Astrocyte (in vitro differentiated cells and primary cell): ENCODE data around the gene TEX13C. TPM values are rescaled to one million over a fixed set of nuclear protein-coding genes. Genes with fewer than 3 reads are reported as not detected.

Experiments used
- DNase-seq: peaks from one replicate; pipeline ENCODE4 v3.0.0-alpha.2; 2010; ENCODE audit warnings: low read depth
- FAIRE-seq: peaks from 2 replicates; lab custom pipeline; 2011; peaks lifted over from hg19 to GRCh38; lab: Jason Lieb, UNC
- H2AFZ ChIP-seq: 2 replicates; pipeline ENCODE4 v1.6.0; 2012; ENCODE audit warnings: low read depth, low read length, inconsistent platforms
- H3K27ac ChIP-seq: 2 replicates; pipeline ENCODE4 v1.5.1; 2011; ENCODE audit warnings: low read depth, low read length, inconsistent platforms
- H3K27me3 ChIP-seq: 2 replicates; pipeline ENCODE4 v1.6.0; 2011; ENCODE audit warnings: low read length, inconsistent platforms; ENCODE audit not compliant: insufficient read depth
- H3K36me3 ChIP-seq: 2 replicates; pipeline ENCODE4 v1.5.1; 2011; ENCODE audit warnings: low read length, inconsistent platforms; ENCODE audit not compliant: insufficient read depth
- H3K4me1 ChIP-seq: 2 replicates; pipeline ENCODE4 v1.5.1; 2011; ENCODE audit warnings: low read length, inconsistent platforms; ENCODE audit not compliant: insufficient read depth
- H3K4me2 ChIP-seq: 2 replicates; pipeline ENCODE4 v1.6.0; 2012; ENCODE audit warnings: low read length, inconsistent platforms
- H3K4me3 ChIP-seq: 2 replicates; pipeline ENCODE4 v1.5.1; 2011; ENCODE audit warnings: low read depth, mild to moderate bottlenecking, low read length, inconsistent platforms; ENCODE audit not compliant: insufficient read depth
- H3K79me2 ChIP-seq: 2 replicates; pipeline ENCODE4 v1.6.0; 2012; ENCODE audit warnings: mild to moderate bottlenecking, low read length, inconsistent platforms; ENCODE audit not compliant: insufficient read depth
- H3K9ac ChIP-seq: 2 replicates; pipeline ENCODE4 v1.6.0; 2012; ENCODE audit warnings: mild to moderate bottlenecking, low read length, inconsistent platforms
- H3K9me3 ChIP-seq: 2 replicates; pipeline ENCODE4 v1.5.1; 2012; ENCODE audit warnings: low read depth, mild to moderate bottlenecking, low read length, inconsistent platforms; ENCODE audit not compliant: insufficient read depth
- H4K20me1 ChIP-seq: 2 replicates; pipeline ENCODE4 v1.6.0; 2012; ENCODE audit warnings: low read length, inconsistent platforms; ENCODE audit not compliant: insufficient read depth
- H3K27ac Mint-ChIP-seq: one replicate; pipeline ENCODE4 v1.8.0; 2021; ENCODE audit warnings: mild to moderate bottlenecking, mixed read lengths; ENCODE audit not compliant: unreplicated experiment
- H3K27me3 Mint-ChIP-seq: one replicate; pipeline ENCODE4 v1.8.0; 2021; ENCODE audit warnings: low read depth, mixed read lengths; ENCODE audit not compliant: unreplicated experiment
- H3K36me3 Mint-ChIP-seq: one replicate; pipeline ENCODE4 v1.8.0; 2021; ENCODE audit warnings: low read depth, mixed read lengths; ENCODE audit not compliant: unreplicated experiment
- H3K4me1 Mint-ChIP-seq: one replicate; pipeline ENCODE4 v1.8.0; 2021; ENCODE audit warnings: low read depth, mixed read lengths; ENCODE audit not compliant: unreplicated experiment
- H3K4me3 Mint-ChIP-seq: one replicate; pipeline ENCODE4 v1.8.0; 2021; ENCODE audit warnings: mild to moderate bottlenecking, moderate library complexity, mixed read lengths; ENCODE audit not compliant: unreplicated experiment
- H3K9me3 Mint-ChIP-seq: one replicate; pipeline ENCODE4 v1.8.0; 2021; ENCODE audit warnings: mild to moderate bottlenecking, mixed read lengths; ENCODE audit not compliant: unreplicated experiment
- CTCF ChIP-seq: IDR thresholded peaks from 2 replicates; pipeline ENCODE4 v1.5.1; 2011; ENCODE audit warnings: low read depth, mild to moderate bottlenecking, inconsistent platforms, low read length, moderate library complexity; ENCODE audit not compliant: insufficient read depth
- EZH2 ChIP-seq: IDR thresholded peaks from 2 replicates; pipeline ENCODE4 v1.6.1; 2012; ENCODE audit warnings: mild to moderate bottlenecking, low read length, inconsistent platforms; ENCODE audit not compliant: insufficient read depth
- total RNA-seq: library from RNA; stranded (reverse); gene quantifications from 2 replicates; pipeline ENCODE4 v1.2.1, GENCODE V29; 2021

The TEX13C gene
- total RNA-seq, 1 donor from 2014 or later = not detected

DNA sequence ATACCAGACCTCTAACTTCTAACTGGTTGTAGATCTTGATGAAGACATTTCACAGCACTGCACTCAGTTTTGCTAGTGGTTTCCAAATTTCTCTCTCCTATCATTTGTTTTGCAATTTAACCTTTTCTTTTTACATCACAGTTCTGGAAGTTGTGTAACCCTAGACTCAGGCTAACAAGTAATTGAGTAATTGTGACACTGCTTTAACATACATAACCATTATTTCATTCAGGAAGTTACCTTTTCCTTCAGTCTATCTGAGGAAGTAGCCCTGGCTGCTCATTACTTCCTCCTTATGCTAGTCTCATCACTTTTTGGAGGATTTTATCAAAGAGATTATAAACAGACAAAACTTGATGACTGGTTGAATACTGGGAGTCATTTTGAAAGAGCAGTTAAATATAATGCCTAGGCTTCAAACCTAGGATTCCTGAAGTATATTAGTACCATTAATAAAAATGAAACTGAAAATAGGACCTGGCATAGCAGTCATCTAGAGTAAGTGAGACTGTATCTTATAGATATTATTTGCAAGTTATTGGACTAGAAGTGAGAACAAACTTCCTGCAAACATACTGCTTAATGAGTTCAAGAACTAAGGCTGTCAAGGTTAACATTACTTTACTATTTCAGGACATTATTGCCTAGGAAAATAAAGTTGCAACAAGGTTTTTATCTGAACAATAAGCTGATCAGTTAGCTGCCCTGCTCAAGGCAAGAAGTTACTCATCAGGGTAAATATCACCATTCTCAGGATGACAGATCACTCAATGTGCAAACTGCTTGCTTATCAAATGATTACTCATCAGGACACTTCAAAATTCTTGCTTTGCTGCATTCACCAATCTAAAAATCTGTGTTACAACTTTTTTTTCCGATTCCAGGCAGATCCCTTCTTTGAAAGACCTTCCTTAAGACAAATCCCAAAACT, 25.6 kb upstream of the TEX13C start:
- no peaks in the 10 kb centered on the region for H4K20me1 ChIP-seq
- no peaks in the 10 kb centered on the region for H3K36me3 Mint-ChIP-seq
- H3K27ac Mint-ChIP-seq = no peak overlapping the region
- no peak overlapping the region for H3K4me2 ChIP-seq
- peaks cover 10% of the 10 kb centered on the region for H3K4me1 Mint-ChIP-seq
- H3K27me3 ChIP-seq = no peaks in the 10 kb centered on the region
- no peaks in the 10 kb centered on the region for H3K4me1 ChIP-seq
- DNase-seq (no peak), FAIRE-seq (peak; percentile 79)
- H3K4me3 Mint-ChIP-seq = no peak overlapping the region
- no peak overlapping the region for H3K9ac ChIP-seq
- no peaks in the 10 kb centered on the region for H3K79me2 ChIP-seq
- no peaks in the 10 kb centered on the region for H3K9me3 Mint-ChIP-seq
- H3K27me3 Mint-ChIP-seq = no peaks in the 10 kb centered on the region
- no peak overlapping the region for H3K4me3 ChIP-seq
- no peaks in the 10 kb centered on the region for H3K9me3 ChIP-seq
- no peak overlapping the region for H3K27ac ChIP-seq
- H2AFZ ChIP-seq = no peak overlapping the region
- TF ChIP-seq CTCF = no peak
- TF ChIP-seq EZH2 = no peak
- no peaks in the 10 kb centered on the region for H3K36me3 ChIP-seq

DNA sequence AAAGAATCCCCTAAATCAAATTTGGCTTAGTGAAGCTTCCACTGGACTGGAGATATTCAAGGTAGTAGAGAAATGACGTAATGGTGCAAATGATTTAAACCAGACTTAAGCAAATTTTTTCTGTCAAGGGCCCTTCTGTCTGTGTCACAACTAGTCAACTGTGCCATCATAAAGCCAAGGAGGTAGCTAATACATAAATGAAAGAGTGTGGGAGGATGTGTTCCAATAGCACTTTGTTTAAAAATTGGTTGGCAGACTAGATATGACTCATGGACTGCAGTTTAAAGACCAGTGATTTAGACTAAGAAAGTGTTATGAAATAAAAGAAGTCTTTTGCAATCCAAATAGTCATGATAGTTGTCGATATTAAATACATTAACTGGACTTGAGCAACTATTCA, 24.3 kb upstream of the TEX13C start:
- no peak overlapping the region for H3K4me3 ChIP-seq
- DNase-seq (no peak), FAIRE-seq (no peak)
- no peaks in the 10 kb centered on the region for H3K27me3 ChIP-seq
- H3K36me3 ChIP-seq = no peaks in the 10 kb centered on the region
- Mint-ChIP-seq H3K27me3 (no peaks in the 10 kb centered on the region), H3K36me3 (no peaks in the 10 kb centered on the region), H3K9me3 (no peaks in the 10 kb centered on the region), H3K4me3 (no peak overlapping the region), H3K27ac (no peak overlapping the region), H3K4me1 (peaks cover 10% of the 10 kb centered on the region)
- no peaks in the 10 kb centered on the region for H4K20me1 ChIP-seq
- H3K27ac ChIP-seq = no peak overlapping the region
- H3K4me1 ChIP-seq = no peaks in the 10 kb centered on the region
- no peak for TF ChIP-seq EZH2
- no peak for TF ChIP-seq CTCF
- H3K9ac ChIP-seq = no peak overlapping the region
- no peaks in the 10 kb centered on the region for H3K9me3 ChIP-seq
- no peak overlapping the region for H2AFZ ChIP-seq
- H3K4me2 ChIP-seq = no peak overlapping the region
- H3K79me2 ChIP-seq = no peaks in the 10 kb centered on the region

DNA sequence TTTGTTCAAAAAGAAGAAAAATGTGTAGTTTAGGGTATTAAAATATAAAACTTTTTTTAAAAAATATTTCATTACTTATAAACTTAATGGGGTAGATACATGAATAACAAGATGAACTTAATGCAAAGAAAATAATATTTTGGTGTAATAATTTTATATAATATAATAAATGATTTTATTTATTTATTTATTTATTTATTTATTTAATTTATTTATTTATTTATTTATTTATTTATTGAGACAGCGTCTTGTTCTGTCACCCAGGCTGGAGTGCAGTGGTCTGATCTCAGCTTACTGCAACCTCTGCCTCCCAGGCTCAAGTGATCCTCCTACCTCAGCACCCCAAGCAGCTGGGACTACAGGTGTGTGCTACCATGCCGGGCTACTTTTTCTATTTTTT, 20.8 kb upstream of the TEX13C start:
- TF ChIP-seq EZH2 (no peak), CTCF (no peak)
- DNase-seq (no peak), FAIRE-seq (no peak)
- Histone ChIP-seq H3K27me3 (no peaks in the 10 kb centered on the region), H3K9me3 (no peaks in the 10 kb centered on the region), H2AFZ (no peak overlapping the region), H3K4me2 (no peak overlapping the region), H3K9ac (no peak overlapping the region), H4K20me1 (no peaks in the 10 kb centered on the region), H3K27ac (no peak overlapping the region), H3K4me1 (no peaks in the 10 kb centered on the region), H3K79me2 (no peaks in the 10 kb centered on the region), H3K4me3 (no peak overlapping the region), H3K36me3 (no peaks in the 10 kb centered on the region)
- H3K4me1 Mint-ChIP-seq = peaks cover 10% of the 10 kb centered on the region
- no peak overlapping the region for H3K4me3 Mint-ChIP-seq
- no peak overlapping the region for H3K27ac Mint-ChIP-seq
- no peaks in the 10 kb centered on the region for H3K36me3 Mint-ChIP-seq
- no peaks in the 10 kb centered on the region for H3K9me3 Mint-ChIP-seq
- no peaks in the 10 kb centered on the region for H3K27me3 Mint-ChIP-seq
